Heart left ventricle (tissue), 16 donors: ENCODE data around the gene MRI1. TPM values are rescaled to one million over a fixed set of nuclear protein-coding genes. Genes with fewer than 3 reads are reported as not detected.
A peak's percentile ranks its signal among the peaks of the same experiment; 100 is the strongest.

Source experiments
- ATAC-seq, 4 donors: fragments of 200-7000 bp; cut with Tn5 transposase; one replicate each; pipeline ENCODE4 v1.9.1; 2020 to 2022; ENCODE audit warnings: moderate library complexity in 4 of 4, mild to moderate bottlenecking in 3 of 4, moderate number of reproducible peaks in 1 of 4
- DNase-seq, 5 donors: peaks; one replicate each; pipeline ENCODE4 v3.0.0-alpha.2; 2020
- H3K27ac ChIP-seq, 12 donors: fragments of 200-600 bp; sonication (generic) in 4 of 12; one replicate each; pipeline versions ENCODE4 v1.5.0 to v1.8.0; 2016 to 2022; ENCODE audit warnings: mild to moderate bottlenecking in 2 of 12
- H3K27me3 ChIP-seq, 9 donors: fragments of 200-600 bp; sonication (generic) in 2 of 9; one replicate each; pipeline versions ENCODE4 v1.5.1 to v1.8.0; 2016 to 2022; ENCODE audit warnings: mild to moderate bottlenecking in 3 of 9
- H3K36me3 ChIP-seq, 9 donors: fragments of 200-600 bp; sonication (generic) in 2 of 9; one replicate each; pipeline versions ENCODE4 v1.5.0 to v1.8.0; 2018 to 2022; ENCODE audit warnings: mild to moderate bottlenecking in 2 of 9
- H3K4me1 ChIP-seq, 12 donors: fragments of 200-600 bp; sonication (generic) in 4 of 12; one replicate each; pipeline versions ENCODE4 v1.5.0 to v1.8.0; 2016 to 2022; ENCODE audit warnings: mild to moderate bottlenecking in 3 of 12
- H3K4me3 ChIP-seq, 12 donors: fragments of 200-600 bp; sonication (generic) in 4 of 12; one replicate each; pipeline versions ENCODE4 v1.5.0 to v1.8.0; 2017 to 2022; ENCODE audit warnings: mild to moderate bottlenecking in 9 of 12, moderate library complexity in 4 of 12
- H3K9me3 ChIP-seq, 12 donors: fragments of 200-600 bp; sonication (generic) in 4 of 12; one replicate each; pipeline versions ENCODE4 v1.5.0 to v1.8.0; 2016 to 2022; ENCODE audit warnings: mild to moderate bottlenecking in 1 of 12
- POLR2A ChIP-seq, 2 donors: fragments of 450-650 bp; IDR thresholded peaks; one replicate each; pipeline ENCODE4 v1.6.1; 2017; ENCODE audit warnings: antibody characterized with exemption in 2 of 2, mild to moderate bottlenecking in 2 of 2, moderate library complexity in 2 of 2
- WGBS, 4 donors: extraction: QIAGEN DNeasy Blood & Tissue Kit in 2 of 4; methylation state at CpG; one replicate each; pipeline versions ENCODE4 v1.1.5 to v1.1.7; 2013 to 2018; 5-methylcytosine and 5-hydroxymethylcytosine counted together
- intact Hi-C, 10 donors: fragments of 100-400 bp; cut with DNase I; formaldehyde crosslinking; loops; one replicate each; pipeline versions ENCODE4 v1.11.1 to v1.14.2; 2022
- polyA plus RNA-seq, 2 donors: library from polyadenylated mRNA; stranded (reverse); fragments of 200-250 nt; gene quantifications; one replicate each; pipeline ENCODE4 v1.2.3, GENCODE V29; 2013
- total RNA-seq, 9 donors: library from RNA; depleted of rRNA in 2 of 9; stranded (reverse); fragments of >200 nt in 2 of 9; fragmentation: NEBNext Ultra II Directional in 3 of 9; extraction: Animal tissue kit (Norgen Biotek cat#: 25700) in 3 of 9; gene quantifications; one replicate each; pipeline versions ENCODE4 v1.1.0 to v1.2.4, GENCODE V29; 2016 to 2023
- TF ChIP-seq, protein P1 (sequence below), 12 donors: fragments of 200-600 bp; sonication (generic) in 4 of 12; IDR thresholded peaks; one replicate each; pipeline versions ENCODE4 v1.5.0 to v1.8.0; 2018 to 2022; ENCODE audit warnings: antibody characterized with exemption in 12 of 12, mild to moderate bottlenecking in 5 of 12
- donor health status: ischemic (EF 13 %, LVEDD 7.1; RV severe dilation, severe dysfunction).
- donor health status: healthy with polysubstance abuse.
- donor health status: DM: no; HTN: yes; CAD: no.
- donor health status: DM: no; HTN: no; CAD: no.
- donor health status: ischemic (EF 25% LVEDD 6.9; RV normal size, moderate dysfunction).
- donor health status: ischemic (EF 25% LVEDD 5.7; RV mildly dilated, moderate dysfunction).
- donor health status: healthy.
- donor health status: DM: yes; HTN: yes; CAD: no.
- donor health status: ischemic (EF 35%, LVEDD 5.7; RV mildly dilated, moderate dysfunction).
- donor health status: nonischemic (EF 11% LVEDD 7.7; RV severe dilation, severe dysfunction).
- donor health status: DM: yes; HTN: yes; CAD: no.
- donor health status: PGD.
- donor health status: ischemic (EF 29% LVEDD 5.4; RV normal size, mild dysfunction).
- donor health status: nonischemic (EF 23%, LVEDD 6.1; RV moderate dilation, normal function).

Gene MRI1
- total and polyA plus RNA-seq, 11 donors = 9.0 to 36.9 (median 15.6) TPM

DNA sequence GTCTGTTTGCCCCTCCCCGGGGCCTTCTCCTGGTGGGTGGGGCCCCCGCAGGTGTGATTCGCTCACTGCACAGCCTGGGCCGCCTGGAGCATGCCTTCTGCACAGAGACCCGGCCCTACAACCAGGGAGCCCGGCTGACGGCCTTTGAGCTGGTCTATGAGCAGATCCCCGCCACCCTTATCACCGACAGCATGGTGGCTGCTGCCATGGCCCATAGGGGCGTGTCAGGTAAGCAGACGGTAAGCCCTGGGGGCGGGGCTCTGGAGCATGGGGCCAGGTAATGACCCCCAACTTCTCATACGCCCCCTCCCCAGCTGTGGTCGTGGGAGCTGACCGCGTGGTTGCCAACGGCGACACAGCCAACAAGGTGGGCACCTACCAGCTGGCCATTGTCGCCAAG lies 4.2 kb downstream of the MRI1 start:
- H3K36me3 ChIP-seq = peaks cover 0 to 53% (median 41%) of the 10 kb centered on the region in 9 donors
- WGBS, 4 donors = 88 to 93% (median 91%) methylated on average over 13 to 19 of the region's 19 CpGs

DNA sequence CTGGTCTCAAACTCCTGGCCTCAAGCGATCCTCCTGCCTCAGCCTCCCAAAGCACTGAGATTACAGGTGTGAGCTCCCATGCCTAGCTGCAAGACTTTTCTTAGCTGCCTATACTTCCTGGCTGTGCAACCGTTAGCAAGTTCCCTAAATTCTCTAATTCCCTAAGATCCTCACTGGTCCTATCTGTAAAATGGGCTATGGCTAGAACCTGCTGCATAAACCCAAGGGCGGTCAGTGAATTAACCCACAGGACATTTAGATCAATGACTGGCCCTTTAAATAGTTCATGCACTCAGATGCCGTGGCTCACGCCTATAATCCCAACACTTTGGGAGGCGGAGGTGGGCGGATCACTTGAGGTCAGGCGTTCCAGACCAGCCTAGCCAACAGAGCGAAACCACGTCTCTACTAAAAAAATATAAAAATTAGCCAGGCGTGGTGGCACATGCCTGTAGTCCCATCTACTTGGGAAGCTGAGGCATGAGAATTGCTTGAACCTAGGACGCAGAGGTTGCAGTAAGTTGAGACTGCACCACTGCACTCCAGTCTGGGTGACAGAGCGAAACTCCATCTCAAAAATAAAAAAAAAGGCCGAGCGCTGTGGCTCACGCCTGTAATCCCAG lies 5.8 kb downstream of the MRI1 start:
- H3K36me3 ChIP-seq = peaks cover 0 to 53% (median 41%) of the 10 kb centered on the region in 9 donors
- ATAC-seq = no peak
- H3K27me3 ChIP-seq = no peaks in the 10 kb centered on the region
- intact Hi-C loops = loop anchor here in 1 of 10 donors (10.0 kb wide), 1 partner anchor 315 kb away; the partner anchor contains the start of gene C19orf67
- no peak for TF ChIP-seq POLR2A (IDR thresholded peaks at IDR 0.05)
- TF ChIP-seq, protein P1, sequence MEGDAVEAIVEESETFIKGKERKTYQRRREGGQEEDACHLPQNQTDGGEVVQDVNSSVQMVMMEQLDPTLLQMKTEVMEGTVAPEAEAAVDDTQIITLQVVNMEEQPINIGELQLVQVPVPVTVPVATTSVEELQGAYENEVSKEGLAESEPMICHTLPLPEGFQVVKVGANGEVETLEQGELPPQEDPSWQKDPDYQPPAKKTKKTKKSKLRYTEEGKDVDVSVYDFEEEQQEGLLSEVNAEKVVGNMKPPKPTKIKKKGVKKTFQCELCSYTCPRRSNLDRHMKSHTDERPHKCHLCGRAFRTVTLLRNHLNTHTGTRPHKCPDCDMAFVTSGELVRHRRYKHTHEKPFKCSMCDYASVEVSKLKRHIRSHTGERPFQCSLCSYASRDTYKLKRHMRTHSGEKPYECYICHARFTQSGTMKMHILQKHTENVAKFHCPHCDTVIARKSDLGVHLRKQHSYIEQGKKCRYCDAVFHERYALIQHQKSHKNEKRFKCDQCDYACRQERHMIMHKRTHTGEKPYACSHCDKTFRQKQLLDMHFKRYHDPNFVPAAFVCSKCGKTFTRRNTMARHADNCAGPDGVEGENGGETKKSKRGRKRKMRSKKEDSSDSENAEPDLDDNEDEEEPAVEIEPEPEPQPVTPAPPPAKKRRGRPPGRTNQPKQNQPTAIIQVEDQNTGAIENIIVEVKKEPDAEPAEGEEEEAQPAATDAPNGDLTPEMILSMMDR (IDR thresholded peaks at IDR 0.05) = no peak
- no peak for DNase-seq
- no peak overlapping the region for H3K4me3 ChIP-seq
- H3K27ac ChIP-seq = no peak overlapping the region
- H3K9me3 ChIP-seq = no peaks in the 10 kb centered on the region
- peaks cover 1 to 18% (median 12%) of the 10 kb centered on the region in 12 donors for H3K4me1 ChIP-seq
- 91 to 92% (median 92%) methylated on average over 16 of the region's 16 CpGs for WGBS, 4 donors

More for the DNA sequence above, 4.2 kb downstream of the MRI1 start:
- TF ChIP-seq POLR2A (IDR thresholded peaks at IDR 0.05) = no peak
- TF ChIP-seq, protein P1 (IDR thresholded peaks at IDR 0.05) = no peak
- Histone ChIP-seq H3K27ac (no peak overlapping the region), H3K4me3 (no peak overlapping the region), H3K4me1 (peaks cover 0 to 19% (median 9%) of the 10 kb centered on the region in 12 donors), H3K27me3 (no peaks in the 10 kb centered on the region), H3K9me3 (no peaks in the 10 kb centered on the region)
- DNase-seq (no peak), ATAC-seq (no peak)
- intact Hi-C loops = no loop called here

DNA sequence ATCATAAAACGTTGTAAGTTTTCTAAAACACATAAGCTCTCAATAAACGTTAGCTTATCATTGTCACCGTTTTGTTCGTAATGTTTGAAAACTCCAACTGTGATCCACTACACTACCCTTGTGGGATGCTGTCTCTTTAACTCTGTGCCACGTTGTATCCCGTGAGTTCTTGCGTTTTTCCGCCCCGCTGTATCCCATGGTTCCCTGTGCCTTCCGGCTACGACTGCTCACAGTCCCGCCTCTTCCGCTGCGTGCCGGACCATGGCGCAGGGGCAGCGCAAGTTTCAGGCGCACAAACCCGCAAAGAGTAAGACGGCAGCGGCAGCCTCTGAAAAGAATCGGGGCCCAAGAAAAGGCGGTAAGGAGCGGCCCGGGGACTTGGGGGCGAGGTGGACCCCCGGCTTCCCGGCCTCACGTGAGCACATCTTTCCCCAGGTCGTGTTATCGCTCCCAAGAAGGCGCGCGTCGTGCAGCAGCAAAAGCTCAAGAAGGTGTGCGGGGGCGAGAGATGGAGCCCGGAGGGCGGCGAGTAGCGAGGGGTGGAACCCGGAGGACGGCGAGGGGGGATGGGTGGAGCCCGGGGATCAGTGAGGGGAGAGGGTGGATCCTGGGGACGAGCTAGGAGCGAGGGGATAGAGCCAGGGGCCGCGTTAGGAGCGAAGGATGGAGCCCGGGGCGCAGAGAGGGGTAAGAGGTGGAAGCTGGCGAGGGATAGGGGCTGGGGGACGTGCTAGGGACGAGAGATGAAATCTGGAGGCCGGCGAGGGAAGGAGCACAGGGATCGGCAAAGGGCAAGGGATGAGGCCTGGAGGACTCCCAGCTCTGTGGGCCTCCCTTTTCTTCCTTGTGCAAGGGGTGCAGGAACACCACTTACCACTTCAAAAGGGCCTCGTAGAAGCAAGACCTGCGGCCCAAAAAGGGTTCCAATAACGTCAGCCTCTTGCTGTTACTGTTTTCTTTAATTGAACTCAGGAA lies 10.2 kb downstream of the MRI1 start, which contains the start of gene C19orf53:
TSS of gene C19orf53 (plus strand) at position 240 of the 975 bp plus-strand sequence. CDS start at position 262, 22 bp downstream.
- intact Hi-C loops = loop anchor here in 1 of 10 donors (10.0 kb wide), 1 partner anchor 310 kb away; the partner anchor contains the start of gene C19orf67
- ATAC-seq (peak; percentile 97 to 99 (median 98)), DNase-seq (peak; percentile 90 to 94 (median 92))
- Histone ChIP-seq H3K4me3 (peak within 1 kb of the TSS; percentile 65 to 99 (median 85)), H3K4me1 (peaks cover 4 to 22% (median 14%) of the 10 kb centered on the region in 12 donors), H3K27me3 (no peaks in the 10 kb centered on the region), H3K36me3 (peaks cover 0 to 67% (median 55%) of the 10 kb centered on the region in 9 donors), H3K9me3 (no peaks in the 10 kb centered on the region), H3K27ac (peak within 1 kb of the TSS; percentile 8 to 92 (median 86))
- WGBS, 4 donors = 0 to 1% (median 0%) methylated on average over 59 to 61 of the region's 61 CpGs
- peak in 1 of 2 donors; percentile 82 for TF ChIP-seq POLR2A (IDR thresholded peaks at IDR 0.05)
- TF ChIP-seq, protein P1 (IDR thresholded peaks at IDR 0.05) = no peak
